Fibroblast of lung (primary cell): ENCODE measurements around the gene PPM1D.
"Not testable (repeated sequence)": the region's sequence is repeated elsewhere in the genome, so short reads cannot be mapped to it uniquely, and the experiment has no call there.

Experiments
- EZH2 ChIP-seq: IDR thresholded peaks from 2 replicates; pipeline ENCODE4 v1.5.1; 2012; ENCODE audit warnings: low read length, control low read depth, mild to moderate bottlenecking; ENCODE audit errors: missing control alignments
- TF ChIP-seq, protein P1 (sequence below), 2 donors: IDR thresholded peaks in 1 of 2; conservative IDR thresholded peaks in 1 of 2; 1 replicate in 1 of 2; 2 replicates in 1 of 2; pipeline ENCODE4 v1.5.1; 2011 to 2012; ENCODE audit warnings: low read length in 2 of 2, control low read depth in 1 of 2, inconsistent platforms in 1 of 2, low read depth in 1 of 2, mild to moderate bottlenecking in 1 of 2

DNA sequence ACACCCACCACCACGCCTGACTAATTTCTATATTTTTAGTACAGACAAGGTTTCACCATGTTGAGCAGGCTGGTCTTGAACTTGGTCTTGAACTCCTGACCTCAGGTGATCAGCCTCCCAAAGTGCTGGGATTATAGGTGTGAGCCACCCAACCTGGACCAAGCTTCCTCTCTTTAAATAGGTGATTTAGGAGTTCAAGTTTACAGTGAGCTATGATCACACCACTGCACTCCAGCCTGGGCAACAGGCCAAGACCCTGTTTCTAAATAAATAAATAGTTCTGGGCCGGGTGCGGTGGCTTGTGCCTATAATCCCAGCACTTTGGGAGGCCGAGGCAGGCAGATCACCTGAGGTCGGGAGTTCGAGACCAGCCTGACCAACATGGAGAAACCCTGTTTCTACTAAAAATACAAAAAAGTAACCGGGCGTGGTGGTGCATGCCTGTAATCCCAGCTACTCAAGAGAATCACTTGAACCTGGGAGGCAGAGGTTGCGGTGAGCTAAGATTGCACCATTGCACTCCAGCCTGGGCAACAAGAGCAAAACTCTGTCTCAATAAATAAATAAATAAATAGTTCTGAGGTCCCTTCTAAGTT lies 6.5 kb upstream of the PPM1D start:
- TF ChIP-seq, protein P1, sequence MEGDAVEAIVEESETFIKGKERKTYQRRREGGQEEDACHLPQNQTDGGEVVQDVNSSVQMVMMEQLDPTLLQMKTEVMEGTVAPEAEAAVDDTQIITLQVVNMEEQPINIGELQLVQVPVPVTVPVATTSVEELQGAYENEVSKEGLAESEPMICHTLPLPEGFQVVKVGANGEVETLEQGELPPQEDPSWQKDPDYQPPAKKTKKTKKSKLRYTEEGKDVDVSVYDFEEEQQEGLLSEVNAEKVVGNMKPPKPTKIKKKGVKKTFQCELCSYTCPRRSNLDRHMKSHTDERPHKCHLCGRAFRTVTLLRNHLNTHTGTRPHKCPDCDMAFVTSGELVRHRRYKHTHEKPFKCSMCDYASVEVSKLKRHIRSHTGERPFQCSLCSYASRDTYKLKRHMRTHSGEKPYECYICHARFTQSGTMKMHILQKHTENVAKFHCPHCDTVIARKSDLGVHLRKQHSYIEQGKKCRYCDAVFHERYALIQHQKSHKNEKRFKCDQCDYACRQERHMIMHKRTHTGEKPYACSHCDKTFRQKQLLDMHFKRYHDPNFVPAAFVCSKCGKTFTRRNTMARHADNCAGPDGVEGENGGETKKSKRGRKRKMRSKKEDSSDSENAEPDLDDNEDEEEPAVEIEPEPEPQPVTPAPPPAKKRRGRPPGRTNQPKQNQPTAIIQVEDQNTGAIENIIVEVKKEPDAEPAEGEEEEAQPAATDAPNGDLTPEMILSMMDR (conservative IDR thresholded peaks at IDR 0.05 in 1 of 2, IDR thresholded peaks at IDR 0.05 in 1 of 2; ENCODE audit: low read depth in 1 of 2, low read length in 2 of 2): not testable (repeated sequence)
- TF ChIP-seq EZH2: not testable (repeated sequence)
